Omental fat pad (tissue), 4 donors: ENCODE measurements around the gene IL18BP. TPM values are rescaled to one million over a fixed set of nuclear protein-coding genes. Genes with fewer than 3 reads are reported as not detected.

Experiments used
- ATAC-seq: fragments of 150-250 bp; one replicate; pipeline ENCODE4 v1.9.1; 2016; ENCODE audit warnings: mild to moderate bottlenecking, moderate library complexity; ENCODE audit not compliant: low FRiP score
- DNase-seq: peaks from one replicate; pipeline ENCODE4 v3.0.0-alpha.2; 2019; ENCODE audit warnings: low spot score
- CTCF ChIP-seq, 3 donors: fragments of 450-650 bp; IDR thresholded peaks; one replicate each; pipeline ENCODE4 v1.5.1; 2016 to 2017; ENCODE audit warnings: antibody characterized with exemption in 3 of 3, mild to moderate bottlenecking in 3 of 3, moderate library complexity in 2 of 3
- total RNA-seq, 4 donors: library from RNA; depleted of rRNA; stranded (reverse); fragments of >200 nt; gene quantifications; one replicate each; pipeline ENCODE4 v1.1.0, GENCODE V29; 2016

IL18BP gene
- total RNA-seq, 4 donors from 2014 or later: 4.1 to 16.7 (median 10.8) TPM

GRCh38 chr11:71995726-71996291 lies 2.9 kb upstream of the IL18BP start:
- ATAC-seq: no peak

GRCh38 chr11:71996517-71996916 lies 2.2 kb upstream of the IL18BP start:
- ATAC-seq (no peak), DNase-seq (no peak)
- TF ChIP-seq CTCF (IDR thresholded peaks at IDR 0.05): no peak

More at GRCh38 chr11:71995726-71996291, 2.9 kb upstream of the IL18BP start:
- no peak for DNase-seq
- no peak for TF ChIP-seq CTCF (IDR thresholded peaks at IDR 0.05)

GRCh38 chr11:71996946-71997345 lies 1.8 kb upstream of the IL18BP start:
- TF ChIP-seq CTCF (IDR thresholded peaks at IDR 0.05): no peak
- no peak for ATAC-seq
- peak; percentile 22 for DNase-seq

GRCh38 chr11:71997594-71997993 lies 1.1 kb upstream of the IL18BP start:
- DNase-seq (no peak), ATAC-seq (no peak)
- TF ChIP-seq CTCF (IDR thresholded peaks at IDR 0.05): no peak

- no peak for TF ChIP-seq CTCF (IDR thresholded peaks at IDR 0.05)
- DNase-seq: no peak
- no peak for ATAC-seq
These were observed 648 bp upstream of the IL18BP start for GRCh38 chr11:71998061-71998460.

- TF ChIP-seq CTCF (IDR thresholded peaks at IDR 0.05): no peak
- peak; percentile 22 for DNase-seq
- peak; percentile 61 for ATAC-seq
These were observed 653 bp downstream of the IL18BP start for GRCh38 chr11:71999362-71999761.

- ATAC-seq (peak; percentile 13), DNase-seq (no peak)
- no peak for TF ChIP-seq CTCF (IDR thresholded peaks at IDR 0.05)
These were observed 1.1 kb downstream of the IL18BP start for GRCh38 chr11:71999798-72000197.
